Stimulated activated naive CD4-positive, alpha-beta T cell (primary cell): Measurements from ENCODE around the gene CD52.

Source experiments
- DNase-seq, 6 experiments: peaks; one replicate each; lab custom pipeline; 2025; lab: John Stamatoyannopoulos, UW

The CD52 gene

GRCh38 chr1:26357121-26357602 lies 39.4 kb downstream of the CD52 start:
- DNase-seq = no peak

- DNase-seq = peak; percentile 50 to 69 (median 66)
Measured at GRCh38 chr1:26358411-26359384, 40.9 kb downstream of the CD52 start.

GRCh38 chr1:26359981-26360806 lies 42.4 kb downstream of the CD52 start:
- peak in 5 of 6 experiments; percentile 15 to 65 (median 33) for DNase-seq

- DNase-seq = no peak
Measured at GRCh38 chr1:26360807-26361604, 43.2 kb downstream of the CD52 start.

- DNase-seq = no peak
Measured at GRCh38 chr1:26361605-26362122, 43.9 kb downstream of the CD52 start.

DNA sequence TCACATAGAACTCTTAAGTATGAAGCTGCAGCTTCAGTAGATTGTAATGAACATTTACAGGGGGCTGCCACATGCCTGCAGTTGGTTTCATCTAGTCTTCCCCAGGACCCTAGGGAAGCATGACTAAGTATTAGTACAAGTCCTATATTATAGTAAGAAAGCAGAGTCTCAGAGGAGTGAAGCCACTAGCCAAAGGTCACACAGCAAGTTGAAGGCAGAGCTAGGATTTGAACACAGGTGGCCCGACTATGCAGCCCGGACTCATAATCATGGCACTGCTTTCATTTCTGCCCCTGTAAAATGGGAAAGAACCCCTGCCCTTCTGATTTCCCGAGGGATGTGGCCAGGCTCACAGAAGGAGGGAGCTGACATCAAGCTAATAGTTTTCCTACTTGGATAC lies 44.6 kb downstream of the CD52 start:
- no peak for DNase-seq

DNA sequence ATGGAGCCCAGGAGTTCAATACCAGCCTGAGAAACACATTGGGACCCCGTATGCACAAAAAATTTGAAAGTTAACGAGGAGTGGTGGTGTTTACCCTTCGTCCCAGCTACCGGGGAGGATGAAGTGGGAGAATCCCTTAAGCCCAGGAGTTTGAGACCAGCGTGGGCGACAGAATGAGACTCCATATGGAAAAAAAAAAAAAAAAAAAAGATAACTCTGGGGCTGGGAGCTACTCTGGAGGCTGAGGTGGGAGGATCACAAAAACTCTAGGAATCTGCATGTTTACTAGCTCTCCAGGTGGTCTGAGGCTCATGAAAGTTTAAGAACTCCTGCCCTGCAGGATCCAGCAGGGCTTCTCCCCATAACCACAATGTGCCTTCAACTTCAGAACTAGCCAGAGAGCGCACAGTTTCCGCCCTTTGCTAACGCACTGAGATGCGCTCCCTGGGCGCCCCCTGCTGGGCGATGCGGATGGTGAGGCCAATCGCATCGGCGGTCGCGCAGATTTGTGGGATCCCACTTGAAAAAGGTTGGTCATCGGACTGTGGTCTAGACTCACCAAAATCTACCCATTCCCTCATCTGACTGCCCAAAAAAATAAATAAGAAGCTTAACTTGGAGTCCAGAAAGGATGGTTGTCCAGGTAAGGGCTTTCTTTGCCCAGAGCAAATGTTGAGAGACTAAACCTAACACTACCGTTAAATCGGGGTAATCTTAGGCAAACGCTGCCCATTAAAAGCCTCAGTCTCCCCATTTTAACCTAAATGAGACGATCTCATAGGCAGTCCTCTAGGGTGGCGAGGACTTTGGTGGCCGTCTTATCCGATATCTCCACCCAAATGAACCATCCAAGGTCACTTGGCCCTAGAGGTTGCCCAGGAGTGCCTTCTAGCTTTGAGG lies 46.0 kb downstream of the CD52 start:
- peak; percentile 65 to 88 (median 76) for DNase-seq

DNA sequence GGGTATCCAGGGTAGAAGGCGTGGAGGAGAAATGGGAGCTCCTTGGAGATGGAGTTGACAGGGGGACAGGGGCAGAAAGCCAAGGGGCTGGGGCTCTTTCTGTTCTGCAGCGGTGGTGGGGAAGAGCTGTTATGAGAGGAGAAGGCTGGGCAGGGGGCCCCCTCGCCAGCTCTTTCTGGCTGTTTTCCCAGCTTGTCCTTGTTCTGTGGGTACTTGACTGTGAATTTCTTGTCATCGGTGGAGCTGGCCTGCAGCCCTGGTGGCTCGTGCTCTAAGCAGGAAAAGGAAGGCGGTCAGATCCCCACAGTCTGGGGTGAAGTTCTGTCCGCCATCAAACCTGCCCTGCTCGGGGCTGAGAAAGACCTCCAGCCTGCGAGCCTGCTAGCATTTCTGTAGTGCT lies 47.2 kb downstream of the CD52 start:
- DNase-seq = no peak

GRCh38 chr1:26367441-26367840 lies 49.7 kb downstream of the CD52 start:
- no peak for DNase-seq

GRCh38 chr1:26368006-26368405 lies 50.2 kb downstream of the CD52 start:
- no peak for DNase-seq

DNA sequence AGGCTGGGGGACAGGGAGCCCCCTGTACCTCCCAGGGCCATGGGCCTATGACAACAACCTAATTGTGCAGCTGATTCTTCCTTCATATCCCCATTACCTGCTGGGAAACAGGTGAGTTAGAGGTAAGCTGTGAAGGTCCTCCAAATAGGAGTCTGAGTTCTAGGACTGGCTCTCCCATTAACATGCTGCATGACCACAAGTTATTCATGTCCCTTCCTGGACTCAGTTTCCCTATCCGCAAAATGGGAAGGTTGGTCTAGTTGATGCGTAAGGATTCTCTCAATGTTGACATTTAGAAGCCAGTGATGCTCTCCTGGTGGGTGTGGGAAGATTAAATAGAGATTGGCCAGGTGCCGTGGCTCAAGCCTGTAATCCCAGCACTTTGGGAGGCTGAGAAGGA lies 50.7 kb downstream of the CD52 start:
- DNase-seq = no peak
